Panc1 (cell line): ENCODE measurements around the gene ADAM12. TPM values are rescaled to one million over a fixed set of nuclear protein-coding genes. Genes with fewer than 3 reads are reported as not detected.

ENCODE experiments used
- ATAC-seq: fragments of 200-7000 bp; cut with Tn5 transposase; 2 replicates; pipeline ENCODE4 v1.9.1; 2020; ENCODE audit warnings: mild to moderate bottlenecking, moderate library complexity
- BruUV-seq: library from RNA; stranded (reverse); fragments of 400-500 nt; replicated peaks from 2 replicates; lab custom pipeline; 2021; lab: Mats Ljungman, UMichigan
- CTCF ChIA-PET: fragments of 300-600 bp; sonication (Branson Sonifier 250); formaldehyde crosslinking; loops from one replicate; lab custom pipeline; 2022; ENCODE audit warnings: antibody characterized with exemption; lab: Charles Lee
- POLR2A ChIA-PET: fragments of 300-600 bp; sonication (Branson Sonifier 250); formaldehyde crosslinking; loops from one replicate; lab custom pipeline; 2022; ENCODE audit warnings: antibody characterized with exemption; lab: Charles Lee
- DNase-seq: peaks from one replicate; pipeline ENCODE4 v3.0.0-alpha.2; 2010; ENCODE audit warnings: low read depth, low spot score
- H3K27ac ChIP-seq: 2 replicates; pipeline ENCODE4 v1.5.1; 2011; ENCODE audit warnings: mild to moderate bottlenecking, low read length, inconsistent platforms
- H3K27me3 ChIP-seq: fragments of 200-500 bp; sonication (Bioruptor generic); 2 replicates; pipeline ENCODE4 v1.6.0; 2014; ENCODE audit warnings: low read length, inconsistent platforms; ENCODE audit not compliant: control insufficient read depth, insufficient read depth
- H3K36me3 ChIP-seq: fragments of 200-500 bp; sonication (Bioruptor generic); 2 replicates; pipeline ENCODE4 v1.5.1; 2014; ENCODE audit warnings: inconsistent platforms, mild to moderate bottlenecking, low read length, moderate library complexity; ENCODE audit not compliant: control insufficient read depth, insufficient read depth
- H3K4me1 ChIP-seq: 2 replicates; pipeline ENCODE4 v1.5.1; 2011; ENCODE audit warnings: inconsistent platforms, mild to moderate bottlenecking, low read length, moderate library complexity; ENCODE audit not compliant: control insufficient read depth, insufficient read depth
- H3K4me3 ChIP-seq, 2 experiments: 2 replicates each; pipeline ENCODE4 v1.5.1; 2011 to 2012; ENCODE audit warnings: low read depth in 2 of 2, low read length in 2 of 2, mild to moderate bottlenecking in 2 of 2, inconsistent platforms in 1 of 2, moderate library complexity in 1 of 2
- H3K9me3 ChIP-seq: fragments of 200-500 bp; sonication (Bioruptor generic); 2 replicates; pipeline ENCODE4 v1.5.1; 2014; ENCODE audit warnings: low read depth, mild to moderate bottlenecking, inconsistent platforms, low read length, moderate library complexity; ENCODE audit not compliant: control insufficient read depth, insufficient read depth
- CTCF ChIP-seq: fragments of 450-650 bp; IDR thresholded peaks from 2 replicates; pipeline ENCODE4 v1.5.1; 2017; ENCODE audit warnings: mild to moderate bottlenecking
- POLR2AphosphoS5 ChIP-seq: IDR thresholded peaks from 2 replicates; pipeline ENCODE4 v1.6.1; 2012; ENCODE audit warnings: mild to moderate bottlenecking, low read depth, low read length, moderate library complexity
- REST ChIP-seq, 2 experiments: IDR thresholded peaks; 2 replicates each; pipeline ENCODE4 v1.6.1; 2011 to 2012; ENCODE audit warnings: low read depth in 2 of 2, control low read depth in 1 of 2, low read length in 1 of 2, mild to moderate bottlenecking in 1 of 2, moderate library complexity in 1 of 2; ENCODE audit not compliant: insufficient read depth in 1 of 2
- SIN3A ChIP-seq: IDR thresholded peaks from 2 replicates; pipeline ENCODE4 v1.6.1; 2012; ENCODE audit warnings: low read depth, mild to moderate bottlenecking, low read length, moderate library complexity, borderline replicate concordance; ENCODE audit not compliant: insufficient read depth
- TCF7L2 ChIP-seq: IDR thresholded peaks from 2 replicates; pipeline ENCODE4 v1.6.1; 2011; ENCODE audit warnings: mild to moderate bottlenecking, low read depth, low read length, inconsistent platforms
- in situ Hi-C: cut with HindIII; loops from 2 replicates; pipeline ENCODE4 v1.10.0; 2016; ENCODE audit warnings: low sequenced_read_pairs, low pct_unique_long_range_greater_than_20kb
- intact Hi-C: fragments of 100-400 bp; cut with micrococcal nuclease; formaldehyde crosslinking; loops from one replicate; pipeline ENCODE4 v1.10.0; 2022; ENCODE audit not compliant: unreplicated experiment
- total RNA-seq: library from RNA; stranded (reverse); gene quantifications from one replicate; pipeline ENCODE4 v1.2.1, GENCODE V29; 2021; ENCODE audit not compliant: unreplicated experiment

Gene ADAM12
- total RNA-seq, 1 experiment from 2014 or later = 0.10 TPM

GRCh38 chr10:126203746-126204145, 184.5 kb downstream of the ADAM12 start:
- no TSS peak for BruUV-seq
- Histone ChIP-seq H3K9me3 (peaks cover 2% of the 10 kb centered on the region; the same call in 1 of the 2 replicates), H3K4me3 (no peak overlapping the region), H3K27ac (no peak overlapping the region), H3K36me3 (no peaks in the 10 kb centered on the region), H3K27me3 (no peaks in the 10 kb centered on the region), H3K4me1 (peaks cover 4% of the 10 kb centered on the region; the same call in 1 of the 2 replicates)
- in situ Hi-C loops (no loop called here), intact Hi-C loops (no loop called here)
- no peak for TF ChIP-seq SIN3A
- no peak for TF ChIP-seq TCF7L2
- TF ChIP-seq CTCF = no peak
- no peak for TF ChIP-seq POLR2AphosphoS5
- no peak for TF ChIP-seq REST (IDR thresholded peaks at IDR 0.05; ENCODE audit: insufficient read depth in 1 of 2, low read depth in 2 of 2, low read length in 1 of 2)
- ATAC-seq (no peak), DNase-seq (no peak)
- ChIA-PET CTCF (no interaction called here), POLR2A (no interaction called here)

GRCh38 chr10:126201603-126202002, 186.7 kb downstream of the ADAM12 start:
- H3K4me3 ChIP-seq = no peak overlapping the region
- ATAC-seq = no peak; the same call in 1 of the 2 replicates
- ChIA-PET POLR2A (no interaction called here), CTCF (no interaction called here)
- no peaks in the 10 kb centered on the region for H3K36me3 ChIP-seq
- TF ChIP-seq CTCF (no peak), SIN3A (no peak), TCF7L2 (no peak), REST (IDR thresholded peaks at IDR 0.05; ENCODE audit: insufficient read depth in 1 of 2, low read depth in 2 of 2, low read length in 1 of 2) (no peak), POLR2AphosphoS5 (no peak)
- no TSS peak for BruUV-seq
- intact Hi-C loops (no loop called here), in situ Hi-C loops (no loop called here)
- H3K27ac ChIP-seq = no peak overlapping the region
- H3K27me3 ChIP-seq = no peaks in the 10 kb centered on the region
- no peak for DNase-seq
- peaks cover 2% of the 10 kb centered on the region; the same call in 1 of the 2 replicates for H3K9me3 ChIP-seq
- H3K4me1 ChIP-seq = peaks cover 4% of the 10 kb centered on the region; the same call in 1 of the 2 replicates
